ENCODE measurements around the gene CLDN17.

Gene CLDN17

GRCh38 chr21:30117631-30118030 is 49.0 kb downstream of the CLDN17 start:
- no peak for DNase-seq (ENCODE audit: low read depth)

GRCh38 chr21:30116479-30116878 is 50.1 kb downstream of the CLDN17 start:
- no peak for DNase-seq (ENCODE audit: low read depth)
